Endothelial cell of umbilical vein (primary cell): Measurements from ENCODE around the gene TRIM34. TPM values are rescaled to one million over a fixed set of nuclear protein-coding genes. Genes with fewer than 3 reads are reported as not detected.

Experiments
- BruUV-seq: library from RNA; stranded (reverse); fragments of 400-500 nt; replicated peaks from 2 replicates; lab custom pipeline; 2021; lab: Mats Ljungman, UMichigan
- CTCF ChIA-PET: fragments of 300-600, 350-600 bp; sonication (Branson Sonifier 250); formaldehyde crosslinking; loops from one replicate; lab custom pipeline; 2021; ENCODE audit warnings: antibody characterized with exemption, inconsistent platforms; lab: Charles Lee
- POLR2A ChIA-PET: fragments of 300-600, 350-600 bp; sonication (Branson Sonifier 250); formaldehyde crosslinking; loops from one replicate; lab custom pipeline; 2021; ENCODE audit warnings: antibody characterized with exemption, inconsistent platforms; lab: Charles Lee
- DNase-seq: peaks from one replicate; pipeline ENCODE4 v3.0.0-alpha.2; 2011; ENCODE audit warnings: low read depth, low spot score
- FAIRE-seq: peaks from 2 replicates; lab custom pipeline; 2011; peaks lifted over from hg19 to GRCh38; lab: Jason Lieb, UNC
- H2AFZ ChIP-seq: 2 replicates; pipeline ENCODE4 v1.6.0; 2012; ENCODE audit warnings: low read depth, low read length, control low read depth, inconsistent platforms
- H3K27ac ChIP-seq: 2 replicates; pipeline ENCODE4 v1.5.1; 2011; ENCODE audit warnings: low read depth, mild to moderate bottlenecking, control low read depth, low read length, moderate library complexity; ENCODE audit not compliant: insufficient read depth
- H3K27me3 ChIP-seq, 2 experiments: 2 replicates each; pipeline versions ENCODE4 v1.6.0 to v1.6.1; 2011; ENCODE audit warnings: low read length in 2 of 2, mixed read lengths in 1 of 2; ENCODE audit not compliant: control insufficient read depth in 2 of 2, insufficient read depth in 2 of 2
- H3K36me3 ChIP-seq, 2 experiments: 2 replicates in 1 of 2; 3 replicates in 1 of 2; pipeline ENCODE4 v1.5.1; 2011; ENCODE audit warnings: low read length in 2 of 2, mild to moderate bottlenecking in 1 of 2, moderate library complexity in 1 of 2; ENCODE audit not compliant: control insufficient read depth in 2 of 2, insufficient read depth in 2 of 2; ENCODE audit errors: extremely low read depth in 1 of 2
- H3K4me1 ChIP-seq: 3 replicates; pipeline ENCODE4 v1.5.1; 2011; ENCODE audit warnings: mild to moderate bottlenecking, low read length; ENCODE audit not compliant: control insufficient read depth, insufficient read depth; ENCODE audit errors: extremely low read depth
- H3K4me2 ChIP-seq: 2 replicates; pipeline ENCODE4 v1.6.1; 2011; ENCODE audit warnings: low read length, control low read depth, mixed read lengths; ENCODE audit not compliant: insufficient read depth
- H3K4me3 ChIP-seq, 3 experiments: fragments of 200-600 bp in 1 of 3; sonication (generic), shearing (Covaris generic) in 1 of 3; replicated peaks in 1 of 3; 2 replicates each; pipeline ENCODE4 v1.5.1; 2011 to 2016; ENCODE audit warnings: control low read depth in 3 of 3, low read length in 3 of 3, mild to moderate bottlenecking in 2 of 3, inconsistent platforms in 1 of 3, low read depth in 1 of 3, moderate library complexity in 1 of 3; ENCODE audit not compliant: insufficient read depth in 1 of 3
- H3K79me2 ChIP-seq: 2 replicates; pipeline ENCODE4 v1.6.0; 2012; ENCODE audit warnings: low read length, inconsistent platforms; ENCODE audit not compliant: control insufficient read depth, insufficient read depth
- H3K9ac ChIP-seq: replicated peaks from 2 replicates; pipeline ENCODE3; 2011; ENCODE audit warnings: low read length, control low read depth; ENCODE audit not compliant: insufficient read depth; ENCODE audit errors: extremely low read depth
- H3K9me1 ChIP-seq: replicated peaks from 3 replicates; pipeline ENCODE4 v1.6.0; 2011; ENCODE audit warnings: mild to moderate bottlenecking, low read length; ENCODE audit not compliant: control insufficient read depth, insufficient read depth; ENCODE audit errors: extremely low read depth
- H3K9me3 ChIP-seq: replicated peaks from 2 replicates; pipeline ENCODE4 v1.5.1; 2012; ENCODE audit warnings: low read length, inconsistent platforms; ENCODE audit not compliant: control insufficient read depth, insufficient read depth
- H4K20me1 ChIP-seq: replicated peaks from 2 replicates; pipeline ENCODE3; 2011; ENCODE audit warnings: mild to moderate bottlenecking, low read length; ENCODE audit not compliant: control insufficient read depth, insufficient read depth; ENCODE audit errors: extremely low read depth
- CTCF ChIP-seq, 2 donors: IDR thresholded peaks; 1 replicate in 1 of 2; 2 replicates in 1 of 2; pipeline ENCODE4 v1.5.1; 2011; ENCODE audit warnings: low read length in 2 of 2, mild to moderate bottlenecking in 2 of 2, moderate library complexity in 2 of 2, control low read depth in 1 of 2, inconsistent platforms in 1 of 2, low read depth in 1 of 2; ENCODE audit not compliant: insufficient read depth in 1 of 2; ENCODE audit errors: extremely low read depth in 1 of 2
- EZH2 ChIP-seq: IDR thresholded peaks from 2 replicates; pipeline ENCODE4 v1.6.1; 2012; ENCODE audit warnings: borderline replicate concordance, low read depth, mild to moderate bottlenecking, moderate library complexity, low read length, inconsistent platforms; ENCODE audit not compliant: severe bottlenecking
- FOS ChIP-seq: IDR thresholded peaks from 2 replicates; pipeline ENCODE4 v1.6.1; 2011; ENCODE audit warnings: mild to moderate bottlenecking, low read length, moderate library complexity, borderline replicate concordance; ENCODE audit not compliant: insufficient read depth
- GATA2 ChIP-seq: IDR thresholded peaks from 2 replicates; pipeline ENCODE4 v1.7.0; 2011; ENCODE audit warnings: low read depth, mild to moderate bottlenecking, moderate library complexity, mixed read lengths, low read length; ENCODE audit not compliant: insufficient read length, insufficient read depth
- JUN ChIP-seq: IDR thresholded peaks from 2 replicates; pipeline ENCODE4 v1.6.1; 2011; ENCODE audit warnings: borderline replicate concordance, low read depth; ENCODE audit not compliant: insufficient read length, insufficient read depth
- MAX ChIP-seq: IDR thresholded peaks from 2 replicates; pipeline ENCODE4 v1.6.1; 2011; ENCODE audit not compliant: insufficient read depth, insufficient read length
- MYC ChIP-seq: IDR thresholded peaks from one replicate; pipeline ENCODE4 v1.6.1; 2011; ENCODE audit warnings: mild to moderate bottlenecking, low read depth, low read length
- POLR2A ChIP-seq: IDR thresholded peaks from 2 replicates; pipeline ENCODE4 v1.6.1; 2012; ENCODE audit warnings: low read depth, mild to moderate bottlenecking, control low read depth, low read length
- POLR2AphosphoS5 ChIP-seq: IDR thresholded peaks from 2 replicates; pipeline ENCODE4 v1.6.1; 2012; ENCODE audit warnings: low read depth, mild to moderate bottlenecking, control low read depth, low read length, moderate library complexity; ENCODE audit not compliant: insufficient read depth
- dilution Hi-C: fragments of 300-500 bp; cut with MboI; formaldehyde crosslinking; loops from one replicate; pipeline ENCODE4 v1.15.0; 2019; ENCODE audit warnings: low sequenced_read_pairs; ENCODE audit not compliant: extremely low pct_ligation_motif_present
- intact Hi-C: fragments of 100-400 bp; cut with micrococcal nuclease; formaldehyde crosslinking; loops from one replicate; pipeline ENCODE4 v1.10.0; 2022
- polyA plus RNA-seq, 4 experiments: library from polyadenylated mRNA; depleted of rRNA in 3 of 4; stranded (reverse) in 3 of 4; unstranded in 1 of 4; fragments of >200 nt; gene quantifications; 2 replicates each; pipeline versions ENCODE4 v1.2.1 to v1.2.3, GENCODE V29; 2011 to 2012; ENCODE audit warnings: missing spikeins in 1 of 4
- total RNA-seq: library from RNA; stranded (reverse); gene quantifications from 2 replicates; pipeline ENCODE4 v1.2.3, GENCODE V29; 2021

Gene TRIM34
- total and polyA plus RNA-seq, 2 donors (not counting 3 experiments of a cell fraction or from before 2014, with no cell fraction given): 6.7 to 14.6 TPM

- Histone ChIP-seq H4K20me1 (no peaks in the 10 kb centered on the region), H3K36me3 (no peaks in the 10 kb centered on the region), H3K27me3 (no peaks in the 10 kb centered on the region), H3K4me2 (no peak overlapping the region), H3K79me2 (no peaks in the 10 kb centered on the region), H3K4me3 (no peak overlapping the region), H3K9me3 (no peaks in the 10 kb centered on the region), H3K9ac (no peak overlapping the region), H3K27ac (no peak overlapping the region), H3K4me1 (peaks cover 2% of the 10 kb centered on the region), H2AFZ (no peak overlapping the region), H3K9me1 (no peaks in the 10 kb centered on the region)
- dilution Hi-C loops: no loop called here
- CTCF ChIA-PET: no interaction called here
- DNase-seq (no peak), FAIRE-seq (no peak)
- POLR2A ChIA-PET: no interaction called here
- TF ChIP-seq GATA2 (no peak), JUN (no peak), EZH2 (no peak), CTCF (IDR thresholded peaks at IDR 0.05; ENCODE audit: extremely low read depth in 1 of 2, insufficient read depth in 1 of 2, low read depth in 1 of 2, low read length in 2 of 2) (no peak), MYC (no peak), POLR2A (no peak), MAX (no peak), POLR2AphosphoS5 (no peak), FOS (no peak)
- BruUV-seq: no TSS peak
- intact Hi-C loops: loop anchor here (10.0 kb wide), 1 partner anchor 643 kb away; the partner anchor contains the start of genes CNGA4 and FHIP1B
These were observed 33.2 kb upstream of the TRIM34 start for GRCh38 chr11:5591613-5592012.
